Osteoblast (primary cell): ENCODE data around the gene IPO11. TPM values are rescaled to one million over a fixed set of nuclear protein-coding genes. Genes with fewer than 3 reads are reported as not detected.

Source experiments
- DNase-seq: peaks from one replicate; pipeline ENCODE4 v3.0.0; 2011; ENCODE audit warnings: low spot score, mixed read lengths; ENCODE audit not compliant: insufficient read length; ENCODE audit errors: missing footprints
- H2AFZ ChIP-seq: 2 replicates; pipeline ENCODE4 v1.6.0; 2011; ENCODE audit warnings: mild to moderate bottlenecking, low read length
- H3K27ac ChIP-seq: 2 replicates; pipeline ENCODE4 v1.5.1; 2011; ENCODE audit warnings: mild to moderate bottlenecking, low read depth, low read length, moderate library complexity
- H3K27me3 ChIP-seq: 2 replicates; pipeline ENCODE4 v1.6.0; 2012; ENCODE audit warnings: mild to moderate bottlenecking, control low read depth, inconsistent platforms, low read length, moderate library complexity; ENCODE audit not compliant: insufficient read depth
- H3K36me3 ChIP-seq: 2 replicates; pipeline ENCODE4 v1.5.1; 2011; ENCODE audit warnings: mild to moderate bottlenecking, low read length, control low read depth, moderate library complexity; ENCODE audit not compliant: insufficient read depth
- H3K4me1 ChIP-seq: 2 replicates; pipeline ENCODE4 v1.5.1; 2011; ENCODE audit warnings: mild to moderate bottlenecking, low read length, control low read depth, moderate library complexity; ENCODE audit not compliant: insufficient read depth
- H3K4me2 ChIP-seq: 2 replicates; pipeline ENCODE4 v1.6.0; 2011; ENCODE audit warnings: mild to moderate bottlenecking, low read length; ENCODE audit not compliant: insufficient read depth
- H3K4me3 ChIP-seq: fragments of 200-600 bp; sonication (generic); 3 replicates; pipeline ENCODE4 v1.5.1; 2012; ENCODE audit warnings: mild to moderate bottlenecking, low read length, inconsistent platforms; ENCODE audit not compliant: insufficient read depth
- H3K79me2 ChIP-seq: 2 replicates; pipeline ENCODE4 v1.6.0; 2012; ENCODE audit warnings: mild to moderate bottlenecking, low read length, control low read depth, inconsistent platforms; ENCODE audit not compliant: insufficient read depth
- H3K9me3 ChIP-seq: 2 replicates; pipeline ENCODE4 v1.5.1; 2011; ENCODE audit warnings: low read depth, low read length, control low read depth
- H4K20me1 ChIP-seq: 2 replicates; pipeline ENCODE4 v1.6.0; 2012; ENCODE audit warnings: mild to moderate bottlenecking, low read length, control low read depth; ENCODE audit not compliant: insufficient read depth
- CTCF ChIP-seq: IDR thresholded peaks from 2 replicates; pipeline ENCODE4 v1.5.1; 2011; ENCODE audit warnings: mild to moderate bottlenecking, low read depth, low read length, moderate library complexity; ENCODE audit errors: extremely low read depth
- total RNA-seq: library from RNA; depleted of rRNA; stranded (reverse); fragments of >200 nt; gene quantifications from 2 replicates; pipeline ENCODE4 v1.2.3, GENCODE V29; 2012

The IPO11 gene
- total RNA-seq, 1 donor: 24.2 TPM

- DNase-seq: peak; percentile 25
- Histone ChIP-seq H3K27ac (no peak overlapping the region), H4K20me1 (no peaks in the 10 kb centered on the region), H3K79me2 (no peaks in the 10 kb centered on the region), H3K27me3 (no peaks in the 10 kb centered on the region), H3K4me1 (no peaks in the 10 kb centered on the region), H3K9me3 (no peaks in the 10 kb centered on the region), H3K4me3 (no peak overlapping the region), H3K4me2 (no peak overlapping the region), H2AFZ (no peak overlapping the region), H3K36me3 (no peaks in the 10 kb centered on the region)
- no peak for TF ChIP-seq CTCF
Measured at GRCh38 chr5:62643556-62644451, 231.2 kb downstream of the IPO11 start.

- no peaks in the 10 kb centered on the region for H4K20me1 ChIP-seq
- no peak overlapping the region for H2AFZ ChIP-seq
- no peak overlapping the region for H3K4me2 ChIP-seq
- no peaks in the 10 kb centered on the region for H3K79me2 ChIP-seq
- H3K4me3 ChIP-seq: no peak overlapping the region
- H3K9me3 ChIP-seq: no peaks in the 10 kb centered on the region
- no peaks in the 10 kb centered on the region for H3K27me3 ChIP-seq
- peak; percentile 4 for DNase-seq
- H3K36me3 ChIP-seq: no peaks in the 10 kb centered on the region
- no peak overlapping the region for H3K27ac ChIP-seq
- H3K4me1 ChIP-seq: no peaks in the 10 kb centered on the region
- TF ChIP-seq CTCF: no peak
Measured at GRCh38 chr5:62645223-62645622, 232.7 kb downstream of the IPO11 start.

- Histone ChIP-seq H3K27ac (no peak overlapping the region), H3K4me1 (no peaks in the 10 kb centered on the region), H2AFZ (no peak overlapping the region), H3K4me2 (no peak overlapping the region), H3K9me3 (no peaks in the 10 kb centered on the region), H3K4me3 (no peak overlapping the region), H4K20me1 (no peaks in the 10 kb centered on the region), H3K36me3 (no peaks in the 10 kb centered on the region), H3K79me2 (no peaks in the 10 kb centered on the region), H3K27me3 (no peaks in the 10 kb centered on the region)
- TF ChIP-seq CTCF: no peak
- DNase-seq: no peak
Measured at GRCh38 chr5:62647241-62647640, 234.7 kb downstream of the IPO11 start.

- Histone ChIP-seq H3K4me2 (no peak overlapping the region), H3K4me1 (no peaks in the 10 kb centered on the region), H3K79me2 (no peaks in the 10 kb centered on the region), H3K27ac (no peak overlapping the region), H4K20me1 (no peaks in the 10 kb centered on the region), H3K27me3 (no peaks in the 10 kb centered on the region), H3K9me3 (no peaks in the 10 kb centered on the region), H2AFZ (no peak overlapping the region), H3K36me3 (no peaks in the 10 kb centered on the region), H3K4me3 (no peak overlapping the region)
- DNase-seq: peak; percentile 1
- no peak for TF ChIP-seq CTCF
Measured at GRCh38 chr5:62649025-62649424, 236.5 kb downstream of the IPO11 start.
